NCI-H2029 treated with DMSO at 0.1 percent for 48 hours (cell line): ENCODE results near the gene DOCK9.
A peak's percentile ranks its signal among the peaks of the same experiment; 100 is the strongest.

Experiments
- DNase-seq: peaks from one replicate; lab custom pipeline; 2025; lab: John Stamatoyannopoulos, UW

The DOCK9 gene

DNA sequence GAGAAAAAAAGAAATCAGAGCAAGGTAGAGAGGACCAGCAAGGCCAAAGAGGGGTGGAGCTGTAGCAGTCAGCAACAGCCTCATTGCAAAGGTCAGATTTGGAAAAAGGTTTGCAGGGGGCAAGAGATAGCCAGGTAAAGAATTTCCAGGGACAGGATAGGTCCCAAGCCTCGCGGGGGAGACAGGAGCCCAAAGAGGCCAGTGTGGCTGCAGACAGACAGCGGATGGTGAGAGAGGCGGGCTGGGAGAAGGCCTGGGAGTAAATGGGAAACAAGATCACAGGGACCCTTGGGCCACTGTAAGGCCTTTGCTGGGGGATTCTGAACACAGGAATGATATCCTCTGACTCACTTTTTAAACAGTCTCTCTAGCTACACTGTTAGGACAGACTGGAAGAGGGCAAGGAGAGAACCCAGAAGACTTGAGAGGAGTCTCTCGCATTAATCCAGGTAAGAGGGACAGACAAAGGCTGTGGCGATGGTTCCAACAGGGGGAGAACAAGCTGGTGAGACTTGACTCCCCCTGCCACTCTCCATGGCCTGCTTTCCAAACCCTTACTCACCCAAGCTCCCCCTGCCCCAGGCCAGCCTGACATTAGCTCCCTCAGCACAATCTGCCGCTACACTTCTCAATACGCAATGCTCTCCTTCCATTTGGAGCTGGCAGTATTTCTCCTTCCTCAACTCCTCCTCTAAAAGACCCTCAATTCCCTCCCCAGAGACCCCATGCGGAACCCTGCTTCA is 31.8 kb downstream of the DOCK9 start:
- DNase-seq = no peak

DNA sequence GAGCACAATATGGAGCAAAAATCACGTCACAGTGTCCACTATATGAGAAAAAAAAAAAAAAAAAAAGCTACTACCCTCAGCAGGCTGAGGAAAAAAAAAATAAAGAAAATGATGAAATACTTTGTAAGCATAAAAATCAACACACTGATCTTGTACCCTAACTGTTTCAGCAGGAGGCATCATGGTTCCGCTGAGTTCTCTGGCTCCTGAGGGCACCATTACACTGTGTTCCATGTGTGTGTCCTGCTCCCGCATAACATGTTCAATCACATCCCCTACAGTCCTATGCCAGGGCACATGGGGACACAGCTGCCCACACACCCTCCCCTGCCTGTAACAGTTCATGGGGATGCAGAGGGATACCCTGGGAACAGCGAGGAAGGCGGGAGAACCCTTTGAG is 33.5 kb downstream of the DOCK9 start:
- DNase-seq = no peak

DNA sequence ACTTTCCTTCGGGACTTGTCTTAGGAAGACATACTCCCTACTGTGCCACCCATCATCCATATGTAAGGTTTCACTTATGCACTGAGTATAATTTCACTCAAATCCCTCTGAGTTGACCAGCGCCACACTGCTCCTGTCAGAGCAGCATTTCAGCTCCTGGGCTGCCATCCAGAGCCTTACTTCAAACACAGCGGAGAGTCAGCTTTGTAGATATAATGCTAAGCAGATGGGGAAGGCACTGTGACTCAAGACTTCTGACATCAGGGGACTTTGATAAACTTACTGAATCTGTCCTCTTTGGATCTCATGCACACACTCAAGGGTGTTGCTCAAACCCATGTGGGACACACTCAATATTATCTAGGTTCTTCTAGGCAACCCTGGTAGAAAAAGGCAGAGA is 34.9 kb downstream of the DOCK9 start:
- DNase-seq = no peak

DNA sequence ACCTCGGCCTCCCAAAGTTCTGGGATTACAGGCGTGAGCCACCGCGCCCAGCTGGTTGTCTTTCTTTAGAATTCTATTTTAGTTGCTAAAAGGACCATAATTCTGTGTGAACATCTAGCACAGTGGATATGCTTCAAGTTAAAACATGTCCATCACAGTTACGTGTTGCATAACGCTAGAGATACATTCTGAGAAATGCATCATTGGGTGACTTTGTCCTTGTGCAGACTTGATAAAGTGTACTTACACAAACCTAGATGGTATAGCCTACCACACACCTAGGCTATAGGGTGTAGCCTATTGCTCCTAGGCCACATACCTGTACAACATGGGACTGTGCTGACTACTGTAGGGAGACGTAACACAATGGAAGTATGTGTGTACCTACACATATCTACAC is 35.4 kb downstream of the DOCK9 start:
- DNase-seq = no peak

DNA sequence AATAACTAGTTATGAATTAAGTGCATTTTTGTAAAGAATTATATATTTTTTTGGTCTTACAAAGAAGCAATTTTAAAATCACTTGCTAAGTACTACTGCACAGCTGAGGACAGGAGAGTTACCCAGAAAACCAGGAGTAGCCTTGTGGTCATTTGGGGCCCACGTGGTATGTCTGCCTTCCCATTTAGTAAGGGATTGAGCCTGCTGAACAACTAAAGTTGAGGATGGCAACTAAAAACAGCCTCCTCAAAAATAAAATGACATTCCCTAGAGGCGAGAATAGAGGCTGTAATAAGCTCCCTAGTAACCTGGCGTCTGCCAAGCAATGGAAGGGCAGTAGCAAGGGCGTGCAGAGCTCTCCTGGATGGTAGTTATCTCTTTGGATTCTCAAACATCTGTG is 36.3 kb downstream of the DOCK9 start:
- no peak for DNase-seq

DNA sequence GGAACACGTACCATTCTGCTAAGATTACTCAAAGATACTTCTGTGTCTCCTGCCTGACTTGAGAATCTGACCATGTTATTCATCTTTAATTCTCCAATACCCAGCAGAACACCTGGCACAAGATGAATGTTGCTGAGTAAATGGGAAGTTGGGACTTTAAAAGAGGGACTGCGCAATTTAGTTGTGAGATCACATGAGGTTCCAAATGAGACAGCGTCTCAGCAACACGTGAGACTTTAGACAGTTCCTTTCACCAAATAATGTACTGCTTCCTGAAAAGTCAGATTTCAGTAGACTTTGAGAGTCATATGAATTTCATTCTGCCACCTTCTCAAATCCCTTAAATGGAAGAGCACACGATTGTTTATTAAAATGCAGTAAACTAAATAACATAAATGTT is 36.7 kb downstream of the DOCK9 start:
- no peak for DNase-seq

DNA sequence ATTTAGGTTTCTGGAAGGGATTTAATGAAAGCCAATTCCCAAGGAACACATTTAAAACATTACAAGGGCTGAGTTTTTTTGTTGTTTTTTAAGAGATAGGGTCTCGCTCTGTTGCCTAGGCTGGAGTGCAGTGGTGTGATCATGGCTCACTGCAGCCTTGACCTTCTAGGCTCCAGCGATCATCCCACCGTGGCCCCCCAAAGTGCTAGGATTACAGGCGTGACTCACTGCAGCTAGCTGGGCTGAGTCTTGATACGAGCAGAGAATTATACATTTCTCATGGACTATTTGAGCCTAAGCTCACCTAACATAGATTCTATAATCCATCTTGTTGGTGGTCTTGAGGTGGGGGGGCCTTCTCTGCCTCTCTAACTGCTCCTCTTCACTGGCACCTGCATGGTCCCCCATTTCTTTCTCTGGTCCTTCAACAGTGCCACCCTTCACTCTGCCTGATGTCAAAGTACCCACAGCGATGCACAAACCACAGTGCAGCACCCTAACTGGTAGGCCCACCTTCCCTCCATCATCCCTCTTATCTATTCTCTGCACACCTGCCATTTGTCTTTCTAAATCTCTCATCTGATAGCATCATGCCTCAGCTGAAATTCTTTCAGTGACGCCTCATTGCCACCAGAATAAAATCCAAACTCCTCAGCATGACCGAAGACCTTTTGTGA is 37.4 kb downstream of the DOCK9 start:
- DNase-seq = no peak

DNA sequence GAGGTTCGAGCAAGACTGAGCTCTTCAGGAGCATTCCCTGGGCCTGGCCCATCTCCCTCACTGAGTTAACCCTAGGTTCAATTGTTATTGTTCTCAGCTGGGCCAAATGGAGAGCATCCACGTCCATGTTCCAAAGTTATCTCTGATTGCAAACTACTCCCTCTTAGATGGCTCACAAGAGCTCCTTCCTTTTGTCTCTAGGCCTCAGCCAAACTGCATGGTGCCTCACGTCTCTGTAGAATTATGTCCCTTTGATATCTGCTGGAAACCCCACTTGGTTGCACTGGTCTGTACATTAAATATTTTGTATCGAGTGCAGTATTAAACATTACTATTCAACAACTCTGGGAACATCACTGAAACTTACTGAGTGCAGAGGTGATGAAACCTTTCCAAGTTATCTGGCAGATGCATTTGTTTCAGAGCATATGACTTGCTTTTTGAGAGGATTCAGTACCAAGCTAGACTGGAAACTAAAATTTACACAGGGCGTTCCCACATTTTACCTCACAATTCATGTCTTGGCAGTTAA is 38.1 kb downstream of the DOCK9 start:
- no peak for DNase-seq

DNA sequence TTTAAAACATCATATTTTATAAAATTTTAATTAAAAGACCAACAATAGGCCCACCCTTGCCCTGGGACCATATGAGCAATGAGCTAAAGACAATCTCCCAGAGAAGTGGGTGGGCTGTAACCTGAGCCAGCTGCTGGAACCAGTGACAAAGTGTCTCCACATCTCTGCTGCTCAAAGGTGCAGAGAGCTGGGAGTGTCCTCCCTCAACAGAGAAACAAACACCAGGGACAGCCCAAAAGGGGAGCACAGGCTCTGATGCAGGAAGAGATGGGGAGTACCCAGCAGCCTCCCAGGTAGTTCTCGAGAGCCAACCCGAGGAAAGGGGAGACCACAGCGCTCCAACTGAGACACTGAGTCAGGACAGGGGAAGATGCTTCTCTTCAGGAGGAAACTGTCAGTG is 39.1 kb downstream of the DOCK9 start:
- no peak for DNase-seq

DNA sequence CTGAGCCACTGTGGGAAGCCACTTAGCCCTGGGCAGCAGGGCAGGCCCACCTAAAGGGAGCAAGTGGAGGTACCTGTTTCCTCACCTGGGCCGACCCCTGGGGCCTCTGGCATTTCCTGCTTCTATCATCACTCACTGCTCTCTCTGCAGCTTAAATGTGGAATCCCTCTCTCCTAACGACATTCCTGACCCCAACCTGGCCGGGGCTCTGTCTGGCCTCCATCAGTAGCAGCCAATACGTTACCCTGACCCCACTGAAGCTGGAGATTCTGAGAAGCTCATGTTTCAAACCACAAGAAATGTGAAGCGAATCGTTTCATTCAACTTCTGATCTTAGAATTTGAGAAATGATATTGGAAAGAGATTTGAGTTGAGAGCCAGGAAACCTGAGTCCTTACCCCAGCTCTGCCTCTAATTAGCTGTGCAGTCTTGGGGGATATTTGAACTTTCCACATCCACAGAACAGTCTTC is 39.9 kb downstream of the DOCK9 start:
- DNase-seq = no peak

DNA sequence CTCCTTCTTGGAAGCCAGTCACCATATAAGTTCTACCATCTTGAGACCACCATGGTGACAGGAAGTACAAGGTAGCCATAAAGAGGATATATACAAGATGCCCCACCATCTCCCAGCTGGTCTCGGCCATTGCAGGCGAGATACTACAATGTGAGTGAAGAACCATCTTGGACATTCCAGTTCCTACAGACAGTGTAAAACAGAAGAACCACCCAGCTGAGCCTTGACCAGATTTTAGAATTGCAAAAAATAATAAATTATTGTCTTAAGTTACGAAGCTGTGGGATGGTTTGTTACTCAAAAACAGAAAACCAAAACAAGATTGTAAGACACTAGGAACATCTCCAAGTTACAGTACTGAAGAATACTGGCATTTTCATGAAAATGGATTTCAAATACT is 43.6 kb downstream of the DOCK9 start:
- DNase-seq = no peak

DNA sequence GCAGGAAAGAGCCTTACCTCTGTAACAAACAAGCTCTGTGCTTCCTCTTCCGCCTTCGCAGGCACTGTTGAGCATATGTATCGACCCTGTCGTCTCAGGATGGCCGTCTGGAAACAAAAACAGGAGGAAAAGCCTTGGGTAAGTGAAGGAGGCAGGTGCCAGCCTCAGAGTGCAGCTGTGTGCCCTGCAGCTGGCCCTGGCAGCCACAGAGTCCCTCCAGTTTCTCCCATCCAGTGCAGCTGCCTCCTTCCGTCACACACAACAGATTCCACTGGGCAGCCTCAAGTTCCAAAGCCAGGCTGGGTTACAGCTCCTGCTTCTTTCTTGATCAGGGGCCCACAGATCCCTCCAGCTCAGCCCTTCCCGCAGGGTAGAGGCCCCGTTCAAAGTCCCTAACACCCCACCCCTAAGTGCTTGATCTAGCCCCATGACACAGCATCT is 47.7 kb downstream of the DOCK9 start:
- peak; percentile 25 for DNase-seq

DNA sequence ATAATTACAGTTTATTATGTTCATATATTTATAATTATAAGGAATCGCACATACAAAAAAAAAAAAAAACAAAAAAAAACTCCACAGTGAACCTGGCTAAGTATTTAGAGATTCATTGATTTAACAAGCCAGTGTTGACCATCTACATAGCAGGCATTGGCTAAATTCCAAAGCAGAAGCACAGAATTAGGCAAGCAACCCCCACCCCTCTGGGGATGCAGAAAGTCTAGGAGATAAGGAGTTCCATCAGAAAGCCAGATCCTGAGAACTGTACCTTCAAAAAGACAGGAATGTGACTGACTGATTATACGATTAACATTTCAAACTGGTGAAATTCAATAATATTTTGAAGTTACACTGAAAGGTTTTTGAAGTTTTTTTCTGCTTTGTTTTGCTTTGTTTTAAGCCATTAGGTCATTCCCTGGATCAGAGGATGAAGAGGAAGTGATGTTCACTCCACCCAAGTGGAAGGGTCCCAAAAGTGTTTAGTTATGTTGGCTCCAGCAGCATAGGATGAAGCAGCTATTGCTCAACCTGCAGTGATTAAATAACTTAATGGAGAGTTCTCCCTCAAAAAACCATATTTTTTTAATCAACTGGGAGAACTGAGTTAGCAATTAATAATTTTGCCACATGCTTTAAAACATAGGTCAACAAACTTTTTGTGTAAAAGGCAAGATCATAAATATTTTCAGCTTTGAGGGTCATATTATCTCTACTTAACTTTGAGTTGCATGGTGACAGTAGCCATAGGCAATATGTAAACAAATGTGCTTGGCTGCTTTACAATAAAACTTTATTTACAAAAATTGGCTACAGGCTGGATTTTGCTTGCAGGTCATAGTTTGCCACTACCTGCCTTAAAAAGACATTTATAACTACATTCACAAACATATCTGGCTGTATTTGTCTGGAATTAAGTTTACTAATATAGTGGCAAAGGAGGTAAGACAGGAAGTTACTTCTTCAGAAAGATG is 49.6 kb downstream of the DOCK9 start:
- no peak for DNase-seq

DNA sequence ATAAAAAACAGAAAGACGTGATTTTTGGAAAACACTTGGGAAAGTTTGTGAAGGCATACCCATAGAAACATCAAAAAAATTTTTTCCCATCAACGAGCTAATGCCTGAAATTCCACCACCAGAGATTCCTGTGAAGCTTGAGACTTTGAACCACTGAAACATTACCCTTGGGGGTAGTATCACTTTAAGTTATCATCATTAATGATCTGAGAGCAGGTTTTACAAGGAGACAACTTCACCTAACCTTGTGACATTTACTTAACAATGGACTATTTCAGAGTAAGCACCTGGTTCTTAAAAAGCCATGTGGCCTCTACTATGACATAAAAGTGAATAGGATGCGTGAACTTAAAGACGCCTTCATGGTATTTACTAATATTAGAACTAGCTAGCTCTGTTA is 51.9 kb downstream of the DOCK9 start:
- no peak for DNase-seq

DNA sequence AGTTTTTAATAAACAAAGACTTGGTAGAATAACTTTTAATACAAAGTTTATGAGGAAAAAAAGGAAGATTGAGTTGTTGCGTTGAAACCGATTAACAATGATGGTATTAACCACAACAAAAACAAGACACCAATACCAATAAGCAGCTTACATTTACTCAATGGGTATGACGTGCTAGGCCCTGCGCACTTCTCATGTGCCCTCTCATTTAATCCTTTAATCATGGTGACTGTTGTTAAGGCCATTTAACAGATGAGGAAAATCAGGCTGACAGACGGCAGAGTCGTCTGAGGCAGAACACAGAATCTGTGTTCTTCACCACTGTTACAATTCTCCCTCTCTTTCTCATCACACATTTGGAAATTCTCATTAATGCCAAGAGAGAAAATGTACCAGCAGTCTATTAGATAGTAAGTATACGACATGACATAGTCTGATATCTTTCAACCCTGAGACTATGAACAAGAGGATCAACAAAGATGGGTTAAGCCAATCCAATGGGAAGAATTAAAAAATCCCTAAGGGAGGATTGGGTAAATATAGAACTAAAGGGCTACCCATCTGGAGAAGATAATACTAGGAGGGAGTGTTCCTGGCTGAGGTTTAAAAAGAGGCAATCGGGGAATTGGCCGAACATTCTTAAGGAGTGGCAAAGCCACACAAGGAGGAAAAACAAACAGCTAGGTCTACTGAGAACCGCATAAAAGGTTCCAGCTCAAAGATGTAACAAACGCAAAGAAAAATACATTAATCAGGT is 54.0 kb downstream of the DOCK9 start:
- no peak for DNase-seq

DNA sequence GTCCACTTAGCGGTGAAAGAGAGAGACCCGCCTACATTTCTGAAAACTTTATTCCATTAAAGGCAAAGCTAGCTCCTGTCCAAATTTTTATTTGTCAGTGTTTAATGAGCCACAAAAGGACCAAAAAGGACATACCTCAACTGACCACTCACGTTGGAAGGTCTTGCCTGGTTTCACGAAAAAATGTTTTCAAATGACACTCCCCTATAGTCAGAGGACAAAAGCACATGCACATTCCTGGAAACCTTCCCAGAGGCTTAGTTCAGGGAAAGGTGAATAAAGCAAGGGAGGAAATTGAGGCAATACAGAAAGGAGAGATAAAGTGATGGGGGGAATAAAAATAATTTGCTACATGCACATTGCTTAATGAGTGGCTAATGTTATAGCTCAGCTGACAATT is 55.6 kb downstream of the DOCK9 start:
- no peak for DNase-seq

DNA sequence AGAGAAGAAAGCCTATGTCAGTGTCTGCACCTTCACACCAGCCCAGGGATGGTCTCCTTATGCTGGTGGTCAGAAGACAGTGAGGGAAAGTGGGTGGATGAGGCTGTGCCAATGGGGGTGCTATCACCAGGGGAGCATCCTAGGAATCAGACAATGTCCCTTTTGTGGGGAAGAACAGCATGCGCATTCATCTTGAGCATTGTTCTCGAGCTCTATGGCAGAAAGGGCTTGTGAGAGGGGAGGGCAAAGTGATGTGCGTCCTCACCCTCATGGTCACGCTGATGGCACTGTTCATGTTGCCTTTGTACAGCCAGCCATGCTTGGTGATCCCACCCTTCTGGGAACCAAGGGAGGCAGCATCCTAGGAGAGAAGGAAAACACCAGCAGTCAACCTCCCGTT is 56.1 kb downstream of the DOCK9 start:
- DNase-seq = no peak

DNA sequence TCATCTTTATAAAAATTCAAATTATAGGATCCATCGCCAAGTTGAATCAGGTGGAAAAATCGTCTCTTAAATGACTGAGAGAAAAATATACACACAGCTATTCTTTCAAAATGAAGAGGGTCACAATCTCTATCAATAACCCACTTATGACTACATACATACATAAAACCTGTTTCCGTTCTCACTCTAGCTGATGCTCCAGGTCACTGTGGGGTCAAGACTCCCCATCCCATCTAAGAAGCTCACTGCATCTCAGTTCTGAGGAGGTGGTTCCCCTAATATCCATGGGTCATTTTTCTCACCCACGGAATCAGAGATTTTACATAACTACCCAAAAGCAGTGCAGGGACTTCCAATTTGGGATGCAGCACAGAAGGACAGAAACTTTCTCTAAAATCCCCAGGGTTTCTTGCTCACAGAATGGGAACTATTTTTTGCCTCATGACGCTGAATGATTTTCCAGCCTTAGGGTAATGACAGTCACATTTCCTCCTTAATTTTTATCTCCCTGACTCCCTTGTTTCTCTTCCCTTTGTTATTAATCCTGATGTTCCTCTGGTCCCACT is 56.8 kb downstream of the DOCK9 start:
- DNase-seq = no peak

DNA sequence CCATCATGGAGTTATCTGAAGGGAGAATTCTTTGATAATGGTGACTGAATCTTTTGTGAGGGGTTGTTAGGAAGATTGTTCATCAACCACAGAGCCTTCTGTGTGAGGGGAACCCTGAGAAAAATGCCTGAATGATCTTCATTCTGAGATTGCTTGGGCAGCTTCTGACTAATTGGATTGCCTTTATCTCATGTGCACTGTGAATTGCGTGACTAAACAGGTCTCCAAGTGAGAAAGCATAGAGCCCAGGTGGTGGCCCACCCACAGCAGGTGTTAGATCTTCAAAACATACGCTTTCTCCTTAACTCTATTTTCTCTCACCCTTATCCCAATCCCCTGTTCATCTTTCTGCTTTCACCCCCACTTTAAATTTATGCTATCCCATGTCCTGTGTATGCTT is 58.3 kb downstream of the DOCK9 start:
- no peak for DNase-seq

DNA sequence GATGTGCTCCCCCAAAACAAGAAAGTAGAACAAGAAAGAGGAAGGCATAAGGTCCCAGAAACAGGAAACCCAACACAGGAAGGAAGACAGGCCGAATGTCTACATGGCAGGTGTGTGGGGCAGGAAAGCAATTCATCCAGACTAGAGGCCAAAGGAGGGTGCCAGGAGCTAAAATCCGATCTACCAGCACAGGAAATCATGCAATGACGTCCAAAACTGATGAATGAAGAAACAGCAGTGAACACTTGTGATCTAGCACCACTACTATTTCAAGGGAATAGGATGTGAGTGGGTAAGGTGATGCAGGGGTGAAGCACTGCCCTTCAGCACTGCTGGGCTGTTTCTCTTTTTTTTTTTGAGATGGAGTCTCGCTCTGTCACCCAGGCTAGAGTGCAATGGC is 59.1 kb downstream of the DOCK9 start:
- DNase-seq = no peak

DNA sequence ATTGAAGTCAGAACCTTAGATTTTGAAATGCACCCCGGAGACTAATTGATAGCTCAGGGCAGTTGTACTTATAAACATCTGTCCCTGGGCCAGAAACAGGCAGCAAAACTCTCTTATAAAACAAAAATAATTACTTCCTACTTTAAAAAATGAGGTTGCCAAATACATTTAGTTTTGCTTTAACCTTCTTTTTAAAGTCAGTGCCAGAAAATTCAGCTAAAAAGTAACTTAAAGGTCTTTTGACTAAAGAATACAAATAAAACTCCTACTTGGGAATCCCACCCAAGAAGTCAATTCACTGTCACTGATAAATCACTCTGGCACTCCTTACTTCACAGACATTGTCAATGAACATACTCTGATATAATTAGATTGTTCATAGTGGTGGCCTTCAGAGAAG is 60.7 kb downstream of the DOCK9 start:
- no peak for DNase-seq
